ENCODE data around the gene SMYD3.

GRCh38 chr1:245953876-245954660, 553.0 kb downstream of the SMYD3 start:
- TF ChIP-seq, protein P1, sequence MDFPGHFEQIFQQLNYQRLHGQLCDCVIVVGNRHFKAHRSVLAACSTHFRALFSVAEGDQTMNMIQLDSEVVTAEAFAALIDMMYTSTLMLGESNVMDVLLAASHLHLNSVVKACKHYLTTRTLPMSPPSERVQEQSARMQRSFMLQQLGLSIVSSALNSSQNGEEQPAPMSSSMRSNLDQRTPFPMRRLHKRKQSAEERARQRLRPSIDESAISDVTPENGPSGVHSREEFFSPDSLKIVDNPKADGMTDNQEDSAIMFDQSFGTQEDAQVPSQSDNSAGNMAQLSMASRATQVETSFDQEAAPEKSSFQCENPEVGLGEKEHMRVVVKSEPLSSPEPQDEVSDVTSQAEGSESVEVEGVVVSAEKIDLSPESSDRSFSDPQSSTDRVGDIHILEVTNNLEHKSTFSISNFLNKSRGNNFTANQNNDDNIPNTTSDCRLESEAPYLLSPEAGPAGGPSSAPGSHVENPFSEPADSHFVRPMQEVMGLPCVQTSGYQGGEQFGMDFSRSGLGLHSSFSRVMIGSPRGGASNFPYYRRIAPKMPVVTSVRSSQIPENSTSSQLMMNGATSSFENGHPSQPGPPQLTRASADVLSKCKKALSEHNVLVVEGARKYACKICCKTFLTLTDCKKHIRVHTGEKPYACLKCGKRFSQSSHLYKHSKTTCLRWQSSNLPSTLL (IDR thresholded peaks at IDR 0.05) = no peak
- TF ChIP-seq, protein P2, sequence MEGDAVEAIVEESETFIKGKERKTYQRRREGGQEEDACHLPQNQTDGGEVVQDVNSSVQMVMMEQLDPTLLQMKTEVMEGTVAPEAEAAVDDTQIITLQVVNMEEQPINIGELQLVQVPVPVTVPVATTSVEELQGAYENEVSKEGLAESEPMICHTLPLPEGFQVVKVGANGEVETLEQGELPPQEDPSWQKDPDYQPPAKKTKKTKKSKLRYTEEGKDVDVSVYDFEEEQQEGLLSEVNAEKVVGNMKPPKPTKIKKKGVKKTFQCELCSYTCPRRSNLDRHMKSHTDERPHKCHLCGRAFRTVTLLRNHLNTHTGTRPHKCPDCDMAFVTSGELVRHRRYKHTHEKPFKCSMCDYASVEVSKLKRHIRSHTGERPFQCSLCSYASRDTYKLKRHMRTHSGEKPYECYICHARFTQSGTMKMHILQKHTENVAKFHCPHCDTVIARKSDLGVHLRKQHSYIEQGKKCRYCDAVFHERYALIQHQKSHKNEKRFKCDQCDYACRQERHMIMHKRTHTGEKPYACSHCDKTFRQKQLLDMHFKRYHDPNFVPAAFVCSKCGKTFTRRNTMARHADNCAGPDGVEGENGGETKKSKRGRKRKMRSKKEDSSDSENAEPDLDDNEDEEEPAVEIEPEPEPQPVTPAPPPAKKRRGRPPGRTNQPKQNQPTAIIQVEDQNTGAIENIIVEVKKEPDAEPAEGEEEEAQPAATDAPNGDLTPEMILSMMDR (IDR thresholded peaks at IDR 0.05 in 2 of 3, conservative IDR thresholded peaks at IDR 0.05 in 1 of 3; ENCODE audit: insufficient read depth in 2 of 3, low read depth in 1 of 3, low read length in 3 of 3) = no peak
- TF ChIP-seq PTBP1 (IDR thresholded peaks at IDR 0.05; ENCODE audit: low read depth, low read length) = no peak

Measured in K562 (cell line).